NCI-H510A treated with DMSO at 0.1 percent for 48 hours (cell line): ENCODE measurements around the gene PRRC2A.

ENCODE experiments used
- DNase-seq: peaks from one replicate; lab custom pipeline; 2025; lab: John Stamatoyannopoulos, UW

PRRC2A gene

DNA sequence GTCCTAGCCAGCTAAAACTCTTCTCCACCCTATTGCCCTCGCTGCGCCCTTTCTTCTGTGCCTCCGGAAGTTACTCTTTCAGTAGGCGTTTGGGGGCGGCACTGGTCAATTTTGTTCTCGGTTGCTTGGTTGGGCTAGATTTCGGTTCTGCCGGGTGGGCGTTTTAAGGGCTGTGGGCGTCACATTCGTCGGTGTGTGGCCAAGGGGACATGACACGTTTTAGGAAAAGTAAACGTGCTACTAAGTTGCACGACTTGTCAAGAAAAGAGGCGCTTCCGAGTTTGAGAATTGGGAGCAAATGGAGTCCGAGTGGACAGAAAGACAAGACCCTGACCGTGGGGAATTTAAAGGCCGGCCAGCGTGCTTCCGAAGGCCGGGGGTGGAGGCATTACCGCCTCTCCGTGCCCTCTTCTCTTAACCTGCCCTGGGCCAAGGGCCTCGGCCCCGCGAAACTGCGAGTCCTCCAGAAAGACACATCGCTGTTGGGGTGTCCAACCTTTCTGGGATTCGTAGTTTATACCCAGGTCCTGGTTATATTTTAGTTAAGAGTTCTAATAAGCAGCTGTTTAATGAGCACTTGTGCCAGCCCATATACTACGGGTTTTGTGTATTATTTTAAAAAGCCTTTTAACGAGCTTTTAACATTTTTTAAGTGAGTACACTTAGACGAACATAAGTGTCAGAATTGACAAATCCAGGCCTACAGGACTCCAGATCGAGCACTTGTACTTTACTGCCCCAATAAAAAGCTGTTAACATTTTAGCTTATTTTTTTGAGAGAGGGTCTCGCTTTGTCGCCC, 32.6 kb downstream of the PRRC2A start:
- DNase-seq, result no peak

- DNase-seq, result no peak
Observed at GRCh38 chr6:31654574-31655348, 34.2 kb downstream of the PRRC2A start.

GRCh38 chr6:31655349-31656237, 35.1 kb downstream of the PRRC2A start, which contains the start of gene APOM:
Gene APOM (plus strand): TSS chr6:31655894. CDS start chr6:31655967, 73 bp downstream.
- no peak for DNase-seq

DNA sequence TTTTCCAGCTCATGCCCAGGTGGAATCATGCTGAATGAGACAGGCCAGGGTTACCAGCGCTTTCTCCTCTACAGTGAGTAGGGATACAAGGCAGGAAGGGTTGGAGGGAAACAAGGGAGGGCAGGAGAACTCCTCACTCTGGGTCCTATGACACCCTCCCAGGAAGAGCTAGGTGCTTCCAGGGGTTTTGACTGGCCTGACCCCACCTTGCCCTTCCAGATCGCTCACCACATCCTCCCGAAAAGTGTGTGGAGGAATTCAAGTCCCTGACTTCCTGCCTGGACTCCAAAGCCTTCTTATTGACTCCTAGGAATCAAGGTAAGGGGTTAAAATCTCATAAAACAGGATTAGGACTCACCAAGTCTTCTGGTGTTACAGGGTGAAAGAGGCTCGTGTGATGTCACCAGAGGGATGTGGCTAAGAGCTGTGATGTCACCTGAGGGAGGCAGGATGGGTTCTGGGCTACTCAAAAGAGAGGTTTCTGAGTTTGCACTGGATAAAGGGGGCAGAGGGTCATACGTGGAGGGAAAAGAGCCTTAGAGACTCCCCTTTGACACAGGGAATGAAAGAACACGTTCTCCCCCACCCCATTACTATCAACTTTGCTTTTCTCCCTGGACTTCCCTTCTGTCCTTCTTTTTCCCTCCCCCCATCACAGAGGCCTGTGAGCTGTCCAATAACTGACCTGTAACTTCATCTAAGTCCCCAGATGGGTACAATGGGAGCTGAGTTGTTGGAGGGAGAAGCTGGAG, 37.1 kb downstream of the PRRC2A start:
- DNase-seq, result no peak

- no peak for DNase-seq
Observed at GRCh38 chr6:31658158-31658688, 37.7 kb downstream of the PRRC2A start.

GRCh38 chr6:31658983-31659648, 38.6 kb downstream of the PRRC2A start:
- no peak for DNase-seq

DNA sequence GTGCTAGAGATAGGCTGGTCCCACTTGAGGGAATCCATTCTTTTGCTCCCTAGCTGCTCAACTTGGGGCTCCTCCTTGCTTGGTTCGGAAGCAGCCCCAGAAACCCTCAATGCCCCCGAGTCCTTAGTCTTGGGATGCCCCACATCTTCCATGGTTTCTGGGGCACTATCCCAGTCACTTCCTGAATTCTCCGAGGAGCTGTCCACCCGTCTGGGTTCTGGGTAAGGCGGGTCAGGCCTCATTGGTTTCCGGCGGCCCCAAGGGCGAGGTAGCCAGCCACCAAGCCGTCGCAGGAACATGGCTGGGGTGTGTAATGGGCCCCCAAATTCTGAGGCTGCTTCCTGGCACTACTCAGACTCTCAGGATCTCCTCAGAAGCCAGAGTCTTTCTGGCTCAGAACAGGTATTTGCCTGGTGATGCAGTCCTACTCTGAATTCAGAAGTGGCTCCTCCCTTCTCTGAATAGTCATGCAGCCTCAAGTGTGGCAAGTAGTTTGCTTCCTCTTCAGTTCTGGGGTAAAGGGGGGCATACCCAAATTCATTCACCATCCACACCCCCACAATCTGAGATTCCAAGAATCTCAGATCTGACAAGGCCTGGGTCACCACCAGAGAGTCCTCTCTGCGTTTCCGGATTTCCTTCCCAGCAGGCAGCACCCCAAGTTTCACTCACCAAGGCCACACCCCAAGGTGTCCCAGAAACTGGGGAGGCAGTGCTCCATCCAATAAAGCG, 39.3 kb downstream of the PRRC2A start:
- peak; percentile 30 for DNase-seq

GRCh38 chr6:31660381-31661261, 40.1 kb downstream of the PRRC2A start, which contains the start of gene C6orf47:
Gene C6orf47 (minus strand): TSS chr6:31660778. CDS start chr6:31659947, 831 bp downstream.
- peak; percentile 88 for DNase-seq

DNA sequence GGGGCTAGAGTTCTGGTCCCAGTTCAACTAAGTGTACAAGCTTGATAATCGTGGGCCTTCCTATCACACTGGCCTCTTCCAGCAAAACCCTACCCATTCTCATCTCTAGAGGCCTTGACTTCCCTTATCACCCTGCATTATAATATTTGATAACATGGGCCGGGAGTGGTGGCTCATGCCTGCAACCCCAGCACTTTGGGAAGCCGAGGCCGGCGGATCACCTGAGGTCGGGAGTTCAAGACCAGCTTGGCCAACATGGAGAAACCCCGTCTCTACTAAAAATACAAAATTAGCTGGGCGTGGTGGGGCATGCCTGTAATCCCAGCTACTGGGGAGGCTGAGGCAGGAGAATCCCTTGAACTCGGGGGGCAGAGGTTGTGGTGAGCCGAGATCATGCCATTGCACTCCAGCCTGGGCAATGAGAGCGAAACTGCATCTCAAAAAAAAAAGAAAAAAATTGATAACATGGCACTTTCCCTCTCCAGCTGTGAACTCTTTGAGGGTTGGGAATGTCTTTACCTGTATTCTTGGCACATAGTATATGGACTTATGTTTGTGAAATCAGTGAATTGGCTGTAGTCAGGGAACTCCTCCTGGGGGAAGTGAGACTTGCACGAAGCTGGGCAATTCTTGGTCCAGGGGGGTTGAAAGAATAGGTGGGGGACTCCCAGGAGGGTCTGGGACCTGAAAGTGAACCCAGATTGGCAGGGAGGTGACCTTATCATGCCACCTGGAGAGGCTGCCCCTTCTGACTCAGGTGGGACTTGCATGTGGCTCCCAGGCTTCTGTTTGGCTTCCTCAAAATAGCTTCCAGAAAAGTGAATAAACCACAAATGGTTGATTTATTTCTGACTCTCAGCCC, 41.0 kb downstream of the PRRC2A start:
- no peak for DNase-seq

DNA sequence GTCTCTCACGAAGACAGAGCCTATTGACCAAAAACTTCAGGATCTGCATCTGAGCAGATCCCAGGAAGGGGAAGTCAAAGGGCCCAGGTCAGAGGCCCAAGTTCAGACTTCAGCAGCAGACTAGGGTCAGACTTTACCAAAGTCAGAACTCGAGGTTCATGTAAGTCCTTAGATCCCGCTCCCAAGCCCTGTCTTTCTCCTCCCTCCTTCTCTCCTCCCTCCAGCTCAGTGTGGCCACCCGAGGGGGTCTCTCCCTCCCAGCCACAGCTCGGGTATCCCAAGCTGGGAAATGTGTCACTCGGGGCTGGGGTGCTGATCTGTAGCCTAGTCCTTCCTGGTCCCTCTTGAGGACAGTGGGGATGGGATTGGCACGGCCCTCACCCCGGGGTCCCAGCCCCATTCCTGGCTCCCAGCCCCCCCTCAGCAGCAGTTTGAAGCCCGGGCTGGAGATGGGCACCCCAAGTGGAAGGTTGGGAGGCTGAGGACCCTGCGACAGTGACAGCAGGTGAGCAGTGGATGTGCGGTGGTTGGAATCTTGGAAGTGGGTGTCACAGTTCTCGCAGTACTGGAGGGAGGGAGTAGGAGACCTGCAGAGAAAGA, 41.7 kb downstream of the PRRC2A start:
- DNase-seq, result no peak

DNA sequence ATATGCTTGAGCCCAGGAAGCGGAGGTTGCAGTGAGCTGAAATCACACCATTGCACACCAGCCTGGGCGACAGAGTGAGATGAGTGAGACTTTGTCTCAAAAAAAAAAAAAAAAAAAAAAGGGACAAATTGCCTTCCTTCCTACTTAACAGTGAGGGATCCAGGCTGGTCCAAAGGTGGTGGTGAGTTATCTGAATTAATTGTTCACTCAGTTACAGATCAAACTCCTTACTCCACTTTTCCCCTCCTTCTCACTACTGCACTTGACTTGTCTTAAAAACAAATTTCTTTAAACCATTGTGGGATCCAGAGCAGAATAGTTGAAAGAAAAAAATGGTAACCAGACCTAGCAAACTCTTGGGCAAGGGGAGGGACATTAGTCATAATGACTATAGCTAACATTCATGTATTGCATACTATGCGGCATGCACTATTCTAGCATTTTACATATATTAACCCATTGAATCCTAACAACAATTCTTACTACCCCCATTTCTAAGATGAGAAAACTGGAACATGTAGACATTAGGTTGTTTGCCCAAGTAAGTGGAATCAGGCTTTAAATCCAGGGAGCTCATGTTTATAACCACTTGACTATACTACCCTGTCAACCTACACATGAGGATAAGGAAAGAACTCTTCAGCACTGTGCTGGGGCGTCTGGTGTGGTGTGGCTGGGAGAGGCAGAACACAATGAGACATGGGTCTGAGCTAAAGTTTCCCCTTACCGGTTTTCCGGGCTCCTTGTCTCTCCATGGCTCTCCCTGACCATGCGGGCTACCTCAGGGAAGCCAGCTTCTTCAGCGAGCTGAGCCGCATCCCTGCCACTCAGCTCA, 42.8 kb downstream of the PRRC2A start:
- no peak for DNase-seq

DNA sequence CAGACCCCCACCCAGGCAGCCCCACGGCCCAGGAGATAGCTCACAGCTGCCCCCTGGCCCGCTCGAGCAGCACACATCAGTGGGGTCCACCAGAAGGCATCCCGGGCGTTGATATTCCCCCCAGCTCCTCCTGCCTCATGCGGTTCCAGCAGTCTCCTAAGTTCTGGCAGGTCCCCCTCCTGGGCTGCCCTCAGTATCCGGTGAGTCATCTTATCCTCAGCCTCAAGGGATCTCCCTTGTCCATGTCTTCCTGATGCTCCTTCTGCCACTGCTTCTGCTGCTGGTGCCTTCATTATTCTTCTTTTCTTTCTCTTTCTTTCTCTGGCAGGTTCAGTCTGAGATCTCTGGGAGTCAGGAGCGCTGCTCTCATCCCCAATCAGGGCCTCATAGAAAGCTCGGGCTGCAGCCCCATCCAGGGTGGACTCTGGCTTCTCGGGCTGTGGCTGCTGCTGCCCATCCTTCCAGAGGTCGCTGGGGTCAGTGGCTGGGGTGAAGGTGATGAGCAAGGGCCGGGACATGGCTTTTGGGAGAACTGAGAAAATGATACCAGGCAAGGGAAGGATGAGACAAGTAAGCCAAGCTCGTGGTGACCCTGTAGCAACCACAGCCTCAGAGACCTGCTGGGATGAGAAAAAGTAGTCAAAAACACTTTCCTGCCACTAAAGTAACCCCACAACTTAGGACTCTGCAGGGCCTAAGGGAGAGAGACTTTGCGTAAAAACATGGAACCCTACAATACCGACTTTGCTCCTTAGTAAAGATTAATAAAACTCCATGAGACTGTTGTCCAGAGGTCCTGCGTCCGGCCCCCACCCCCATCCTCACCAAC, 43.7 kb downstream of the PRRC2A start:
- DNase-seq, result no peak

DNA sequence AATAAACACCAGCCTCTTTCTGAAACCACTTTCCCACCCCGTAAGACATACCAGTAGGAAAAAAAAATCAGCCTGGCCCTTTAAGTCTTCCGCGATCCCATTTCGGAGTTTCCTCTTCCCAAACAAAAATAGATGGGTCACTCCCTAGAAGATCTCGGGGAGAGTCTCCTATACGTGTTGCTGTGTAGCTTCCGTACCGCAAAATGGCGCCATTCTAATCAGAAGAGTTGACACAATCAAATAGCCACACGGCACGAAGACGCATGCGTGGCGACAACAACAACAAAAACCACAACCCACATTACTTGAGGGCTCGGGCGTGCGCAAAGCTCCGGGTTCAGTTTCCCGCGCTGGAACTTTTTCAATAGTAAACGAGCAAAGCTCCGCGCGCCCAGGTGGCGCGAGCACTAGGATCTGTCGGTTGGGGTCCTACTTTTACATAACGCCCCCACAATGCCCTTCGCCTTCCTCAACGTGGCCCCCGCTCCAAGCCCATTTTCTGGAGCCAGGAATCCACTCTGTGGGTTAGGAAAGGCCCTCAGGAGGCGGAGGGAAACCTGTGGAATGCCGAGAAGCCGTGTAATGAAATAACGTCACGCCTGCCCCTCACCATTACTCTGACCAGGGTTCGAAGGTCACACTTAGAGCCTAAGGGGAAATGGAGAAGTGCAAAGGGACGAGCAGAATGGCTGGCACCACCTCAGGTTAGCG, 44.4 kb downstream of the PRRC2A start, which contains the start of gene GPANK1:
Gene GPANK1 (minus strand): TSS at position 208 of the 711 bp plus-strand sequence. CDS start 519 bp downstream, outside the sequence.
- DNase-seq, result peak; percentile 95

GRCh38 chr6:31665501-31666336, 45.2 kb downstream of the PRRC2A start, which contains the start of gene CSNK2B:
Gene CSNK2B (plus strand): TSS chr6:31666080. CDS start chr6:31666832, 752 bp downstream.
- DNase-seq, result peak; percentile 97
